ENCODE measurements around the gene SLIT3. TPM values are rescaled to one million over a fixed set of nuclear protein-coding genes. Genes with fewer than 3 reads are reported as not detected.

The SLIT3 gene
- total RNA-seq, 1 experiment from 2014 or later: 0.92 TPM

DNA sequence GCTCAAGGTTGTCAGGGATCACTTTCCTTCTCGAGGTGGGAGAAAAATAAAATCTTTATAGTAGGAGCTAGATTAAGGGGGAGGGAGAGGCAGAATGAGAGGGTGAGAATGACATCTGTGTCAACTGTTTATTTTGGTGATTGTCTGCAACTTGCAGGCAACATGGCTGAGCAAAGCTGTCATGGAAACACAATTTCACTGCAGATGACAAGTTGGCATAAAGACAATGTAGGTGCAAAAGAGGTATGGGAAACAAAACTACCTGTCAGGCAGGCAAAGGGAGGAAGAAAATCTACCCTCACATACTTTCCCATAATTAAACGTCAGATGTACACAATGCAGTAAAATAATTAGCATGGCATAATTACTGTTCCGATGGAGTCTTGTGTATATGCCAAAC lies 167.4 kb downstream of the SLIT3 start:
- H3K9me3 ChIP-seq (ENCODE audit: control insufficient read depth, low read depth, low read length): no peaks in the 10 kb centered on the region
- Mint-ChIP-seq H3K4me3 (no peak overlapping the region), H3K9me3 (no peaks in the 10 kb centered on the region), H3K4me1 (peaks cover 2 to 6% of the 10 kb centered on the region in 2 experiments; a peak in 2 of 4 replicates), H3K36me3 (ENCODE audit: insufficient read depth in 1 of 3, low read depth in 3 of 3) (no peaks in the 10 kb centered on the region; a peak in 1 of 7 replicates), H3K27me3 (ENCODE audit: low read depth) (peaks cover 4% of the 10 kb centered on the region), H3K27ac (no peak overlapping the region)
- no peak overlapping the region for H3K4ac ChIP-seq (ENCODE audit: low read depth, low read length)
- no peak overlapping the region for H2AK5ac ChIP-seq (ENCODE audit: insufficient read length, low read length)
- WGBS (ENCODE audit: extremely low coverage, insufficient read length, low lambda C conversion rate): no CpG with 5 or more reads among the region's 3 CpGs
- no peak overlapping the region for H4K8ac ChIP-seq (replicated peaks; ENCODE audit: insufficient read length, low read depth, low read length)
- no peak overlapping the region for H2BK5ac ChIP-seq (ENCODE audit: insufficient read length, low read length)
- no peaks in the 10 kb centered on the region for H3K4me1 ChIP-seq (ENCODE audit: insufficient read depth, low read length)
- no peak overlapping the region for H3K56ac ChIP-seq (ENCODE audit: insufficient read length, low read depth, low read length)
- no peak overlapping the region for H4K91ac ChIP-seq (ENCODE audit: insufficient read length, low read depth, low read length)
- H3K79me2 ChIP-seq (ENCODE audit: insufficient read depth, low read length): no peaks in the 10 kb centered on the region
- no peak overlapping the region for H3K4me2 ChIP-seq (ENCODE audit: insufficient read depth, insufficient read length, low read length)
- H3K23me2 ChIP-seq (ENCODE audit: insufficient read length, low read depth, low read length, poor library complexity, severe bottlenecking): no peaks in the 10 kb centered on the region
- H3K27ac ChIP-seq (ENCODE audit: insufficient read length, low read depth, low read length): no peak overlapping the region
- H3K9ac ChIP-seq (ENCODE audit: extremely low read depth, insufficient read length, low read length): no peak overlapping the region
- DNase-seq: no peak
- no peaks in the 10 kb centered on the region; the same call in 1 of the 2 replicates for H3K27me3 ChIP-seq (ENCODE audit: insufficient read depth, low read length)
- H3T11ph ChIP-seq (ENCODE audit: low read length): no peak overlapping the region
- no peaks in the 10 kb centered on the region for H4K20me1 ChIP-seq (ENCODE audit: control insufficient read depth, insufficient read depth, insufficient read length)
- no peak overlapping the region for H3K23ac ChIP-seq (ENCODE audit: insufficient read length, low read depth, low read length)
- H2BK12ac ChIP-seq (ENCODE audit: insufficient read length, low read depth, low read length): no peak overlapping the region
- TF ChIP-seq, protein P1, sequence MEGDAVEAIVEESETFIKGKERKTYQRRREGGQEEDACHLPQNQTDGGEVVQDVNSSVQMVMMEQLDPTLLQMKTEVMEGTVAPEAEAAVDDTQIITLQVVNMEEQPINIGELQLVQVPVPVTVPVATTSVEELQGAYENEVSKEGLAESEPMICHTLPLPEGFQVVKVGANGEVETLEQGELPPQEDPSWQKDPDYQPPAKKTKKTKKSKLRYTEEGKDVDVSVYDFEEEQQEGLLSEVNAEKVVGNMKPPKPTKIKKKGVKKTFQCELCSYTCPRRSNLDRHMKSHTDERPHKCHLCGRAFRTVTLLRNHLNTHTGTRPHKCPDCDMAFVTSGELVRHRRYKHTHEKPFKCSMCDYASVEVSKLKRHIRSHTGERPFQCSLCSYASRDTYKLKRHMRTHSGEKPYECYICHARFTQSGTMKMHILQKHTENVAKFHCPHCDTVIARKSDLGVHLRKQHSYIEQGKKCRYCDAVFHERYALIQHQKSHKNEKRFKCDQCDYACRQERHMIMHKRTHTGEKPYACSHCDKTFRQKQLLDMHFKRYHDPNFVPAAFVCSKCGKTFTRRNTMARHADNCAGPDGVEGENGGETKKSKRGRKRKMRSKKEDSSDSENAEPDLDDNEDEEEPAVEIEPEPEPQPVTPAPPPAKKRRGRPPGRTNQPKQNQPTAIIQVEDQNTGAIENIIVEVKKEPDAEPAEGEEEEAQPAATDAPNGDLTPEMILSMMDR (conservative IDR thresholded peaks at IDR 0.05): no peak
- H2BK120ac ChIP-seq (ENCODE audit: low read depth, low read length, poor library complexity, severe bottlenecking): no peak overlapping the region
- H3K18ac ChIP-seq (ENCODE audit: insufficient read length, low read depth, low read length): no peak overlapping the region
- no peak overlapping the region for H2BK20ac ChIP-seq (ENCODE audit: low read depth, low read length, poor library complexity, severe bottlenecking)
- no peaks in the 10 kb centered on the region for H3K79me1 ChIP-seq (ENCODE audit: insufficient read depth, low read depth, low read length, poor library complexity, severe bottlenecking)
- no peak overlapping the region for H2BK15ac ChIP-seq (ENCODE audit: low read depth, low read length)
- H4K5ac ChIP-seq (ENCODE audit: insufficient read length, low read depth, low read length): no peak overlapping the region
- no peak overlapping the region for H2AFZ ChIP-seq (ENCODE audit: low read length)
- no peak overlapping the region for H3K14ac ChIP-seq (ENCODE audit: insufficient read depth, low read length)
